Fibroblast of the aortic adventitia (primary cell): Measurements from ENCODE around the gene ARFGAP1. TPM values are rescaled to one million over a fixed set of nuclear protein-coding genes. Genes with fewer than 3 reads are reported as not detected.

ENCODE experiments used
- DNase-seq: peaks from one replicate; pipeline ENCODE4 v3.0.0-alpha.2; 2010; ENCODE audit warnings: low read depth
- H3K4me3 ChIP-seq: 2 replicates; pipeline ENCODE4 v1.5.1; 2011; ENCODE audit warnings: low read depth, mild to moderate bottlenecking, control low read depth, low read length, moderate library complexity
- CTCF ChIP-seq: IDR thresholded peaks from 2 replicates; pipeline ENCODE4 v1.5.1; 2011; ENCODE audit warnings: mild to moderate bottlenecking, low read length, control low read depth, inconsistent platforms; ENCODE audit not compliant: insufficient read depth
- total RNA-seq: library from RNA; depleted of rRNA; stranded (reverse); fragments of >200 nt; gene quantifications from 2 replicates; pipeline ENCODE4 v1.2.3, GENCODE V29; 2012; ENCODE audit warnings: low replicate concordance

Gene ARFGAP1
- 45.5 and 58.3 TPM in 2 replicates for total RNA-seq

GRCh38 chr20:63272105-63273058 lies at the start of gene ARFGAP1:
TSS of gene ARFGAP1 (plus strand) at chr20:63272813. CDS start at chr20:63275581, 2,768 bp downstream.
- peak; percentile 80 for DNase-seq
- TF ChIP-seq CTCF, result peak; percentile 7
- peak within 1 kb of the TSS; percentile 92 for H3K4me3 ChIP-seq

GRCh38 chr20:63223121-63223825 lies 49.3 kb upstream of the ARFGAP1 start:
- no peak overlapping the region for H3K4me3 ChIP-seq
- TF ChIP-seq CTCF, result peak; percentile 76
- DNase-seq, result peak; percentile 42

- no peak overlapping the region for H3K4me3 ChIP-seq
- TF ChIP-seq CTCF, result no peak
- no peak for DNase-seq
These were observed 48.8 kb upstream of the ARFGAP1 start for GRCh38 chr20:63223826-63224207.

- DNase-seq, result peak; percentile 45
- peak; percentile 27 for TF ChIP-seq CTCF
- no peak overlapping the region for H3K4me3 ChIP-seq
These were observed 48.1 kb upstream of the ARFGAP1 start for GRCh38 chr20:63224412-63225081.

- TF ChIP-seq CTCF, result no peak
- no peak for DNase-seq
- H3K4me3 ChIP-seq, result no peak overlapping the region
These were observed 47.5 kb upstream of the ARFGAP1 start for GRCh38 chr20:63225082-63225454.

- no peak for DNase-seq
- TF ChIP-seq CTCF, result no peak
- no peak overlapping the region for H3K4me3 ChIP-seq
These were observed 46.3 kb upstream of the ARFGAP1 start for GRCh38 chr20:63226042-63226943.
